ENCODE data around the gene SUPT5H.

Gene SUPT5H

DNA sequence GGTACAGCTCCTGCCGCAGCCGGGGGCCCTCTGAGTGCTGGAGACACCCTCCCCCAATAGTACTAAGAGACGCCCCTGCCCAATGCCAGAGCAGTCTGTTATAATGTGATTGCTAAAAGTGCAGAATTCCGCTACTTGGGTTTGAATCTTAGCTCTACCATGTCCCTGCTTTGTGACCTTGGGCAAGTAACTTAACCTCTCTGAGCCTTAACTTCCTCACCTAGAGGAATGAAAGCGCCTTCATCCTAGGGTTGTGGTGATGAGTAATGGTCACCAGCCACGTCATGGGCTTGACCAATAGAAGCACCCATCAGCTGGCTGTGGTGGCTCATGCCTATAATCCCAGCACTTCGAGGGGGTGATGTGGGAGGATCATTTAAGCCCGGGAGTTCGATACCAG lies 26.4 kb upstream of the SUPT5H start:
- TF ChIP-seq, protein P1, sequence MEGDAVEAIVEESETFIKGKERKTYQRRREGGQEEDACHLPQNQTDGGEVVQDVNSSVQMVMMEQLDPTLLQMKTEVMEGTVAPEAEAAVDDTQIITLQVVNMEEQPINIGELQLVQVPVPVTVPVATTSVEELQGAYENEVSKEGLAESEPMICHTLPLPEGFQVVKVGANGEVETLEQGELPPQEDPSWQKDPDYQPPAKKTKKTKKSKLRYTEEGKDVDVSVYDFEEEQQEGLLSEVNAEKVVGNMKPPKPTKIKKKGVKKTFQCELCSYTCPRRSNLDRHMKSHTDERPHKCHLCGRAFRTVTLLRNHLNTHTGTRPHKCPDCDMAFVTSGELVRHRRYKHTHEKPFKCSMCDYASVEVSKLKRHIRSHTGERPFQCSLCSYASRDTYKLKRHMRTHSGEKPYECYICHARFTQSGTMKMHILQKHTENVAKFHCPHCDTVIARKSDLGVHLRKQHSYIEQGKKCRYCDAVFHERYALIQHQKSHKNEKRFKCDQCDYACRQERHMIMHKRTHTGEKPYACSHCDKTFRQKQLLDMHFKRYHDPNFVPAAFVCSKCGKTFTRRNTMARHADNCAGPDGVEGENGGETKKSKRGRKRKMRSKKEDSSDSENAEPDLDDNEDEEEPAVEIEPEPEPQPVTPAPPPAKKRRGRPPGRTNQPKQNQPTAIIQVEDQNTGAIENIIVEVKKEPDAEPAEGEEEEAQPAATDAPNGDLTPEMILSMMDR (IDR thresholded peaks at IDR 0.05; ENCODE audit: low read depth, low read length) = no peak
- no peak overlapping the region for H3K4me3 ChIP-seq (ENCODE audit: low read depth, low read length)
- no peak for DNase-seq (ENCODE audit: low read depth, low spot score)
- in situ Hi-C loops (cut with HindIII; ENCODE audit: low sequenced_read_pairs) = no loop called here

DNA sequence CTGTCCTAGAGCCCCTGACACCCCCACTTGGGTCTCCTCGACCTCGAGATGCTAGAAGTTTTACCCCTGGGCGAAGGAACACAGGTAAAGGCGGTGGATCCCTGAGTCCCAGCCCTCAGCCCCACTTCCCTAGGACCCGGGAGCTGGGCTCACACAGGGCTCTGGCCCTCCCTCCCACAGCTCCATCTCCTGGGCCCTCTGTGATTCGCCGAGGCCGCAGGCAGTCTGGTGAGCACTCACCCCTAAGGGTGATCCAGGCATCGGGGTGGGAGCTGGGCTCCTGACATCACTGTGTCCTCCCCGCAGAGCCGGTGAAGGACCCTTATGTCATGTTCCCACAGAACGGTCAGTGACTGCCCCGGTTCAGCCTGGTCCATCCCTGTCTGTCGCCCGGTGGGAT lies 24.6 kb upstream of the SUPT5H start:
- DNase-seq (ENCODE audit: low read depth, low spot score) = no peak
- H3K4me3 ChIP-seq (ENCODE audit: low read depth, low read length) = no peak overlapping the region
- TF ChIP-seq, protein P1 (IDR thresholded peaks at IDR 0.05; ENCODE audit: low read depth, low read length) = no peak
- in situ Hi-C loops (cut with HindIII; ENCODE audit: low sequenced_read_pairs) = no loop called here

DNA sequence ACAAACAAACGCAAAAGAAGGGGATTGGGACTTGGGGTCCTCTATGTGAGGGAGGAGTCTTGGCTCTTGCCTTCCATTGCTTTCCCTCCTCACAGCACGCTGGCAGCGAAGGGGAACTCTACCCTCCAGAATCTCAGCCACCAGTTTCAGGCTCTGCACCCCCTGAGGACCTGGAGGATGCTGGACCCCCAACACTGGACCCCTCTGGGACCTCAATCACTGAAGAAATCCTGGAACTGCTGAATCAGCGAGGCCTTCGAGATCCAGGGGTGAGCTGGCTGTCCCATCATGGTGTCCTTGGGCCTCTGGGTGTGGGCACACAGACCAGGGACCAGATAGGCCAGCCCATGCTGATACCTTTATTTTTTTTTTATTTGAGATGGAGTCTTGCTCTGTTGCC lies 23.4 kb upstream of the SUPT5H start:
- no peak overlapping the region for H3K4me3 ChIP-seq (ENCODE audit: low read depth, low read length)
- no peak for DNase-seq (ENCODE audit: low read depth, low spot score)
- in situ Hi-C loops (cut with HindIII; ENCODE audit: low sequenced_read_pairs) = no loop called here
- TF ChIP-seq, protein P1 (IDR thresholded peaks at IDR 0.05; ENCODE audit: low read depth, low read length) = no peak

DNA sequence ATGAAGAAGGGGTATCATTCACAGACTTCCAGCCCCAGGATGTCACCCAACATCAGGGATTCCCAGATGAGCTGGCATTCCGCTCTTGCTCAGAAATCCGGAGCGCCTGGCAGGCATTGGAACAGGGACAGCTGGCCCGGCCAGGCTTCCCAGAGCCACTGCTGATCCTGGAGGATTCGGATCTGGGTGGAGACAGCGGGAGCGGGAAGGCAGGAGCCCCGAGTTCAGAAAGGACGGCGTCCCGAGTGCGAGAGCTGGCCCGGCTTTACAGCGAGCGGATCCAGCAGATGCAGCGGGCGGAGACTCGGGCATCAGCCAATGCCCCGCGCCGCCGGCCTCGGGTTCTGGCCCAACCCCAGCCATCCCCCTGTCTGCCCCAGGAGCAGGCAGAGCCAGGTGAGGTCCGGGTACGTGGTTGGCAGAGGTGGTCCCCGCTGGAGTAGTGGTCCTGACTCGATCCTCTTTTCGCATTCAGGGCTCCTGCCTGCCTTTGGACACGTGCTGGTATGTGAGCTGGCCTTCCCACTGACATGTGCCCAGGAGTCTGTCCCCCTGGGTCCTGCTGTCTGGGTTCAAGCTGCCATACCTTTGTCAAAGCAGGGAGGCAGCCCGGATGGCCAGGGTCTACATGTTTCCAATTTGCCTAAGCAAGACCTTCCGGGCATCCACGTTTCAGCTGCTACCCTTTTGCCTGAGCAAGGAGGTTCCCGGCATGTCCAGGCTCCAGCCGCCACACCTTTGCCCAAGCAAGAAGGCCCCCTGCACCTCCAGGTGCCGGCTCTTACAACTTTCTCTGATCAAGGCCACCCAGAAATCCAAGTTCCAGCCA lies 21.9 kb upstream of the SUPT5H start:
- no peak overlapping the region for H3K4me3 ChIP-seq (ENCODE audit: low read depth, low read length)
- TF ChIP-seq, protein P1 (IDR thresholded peaks at IDR 0.05; ENCODE audit: low read depth, low read length) = no peak
- DNase-seq (ENCODE audit: low read depth, low spot score) = no peak
- in situ Hi-C loops (cut with HindIII; ENCODE audit: low sequenced_read_pairs) = no loop called here

DNA sequence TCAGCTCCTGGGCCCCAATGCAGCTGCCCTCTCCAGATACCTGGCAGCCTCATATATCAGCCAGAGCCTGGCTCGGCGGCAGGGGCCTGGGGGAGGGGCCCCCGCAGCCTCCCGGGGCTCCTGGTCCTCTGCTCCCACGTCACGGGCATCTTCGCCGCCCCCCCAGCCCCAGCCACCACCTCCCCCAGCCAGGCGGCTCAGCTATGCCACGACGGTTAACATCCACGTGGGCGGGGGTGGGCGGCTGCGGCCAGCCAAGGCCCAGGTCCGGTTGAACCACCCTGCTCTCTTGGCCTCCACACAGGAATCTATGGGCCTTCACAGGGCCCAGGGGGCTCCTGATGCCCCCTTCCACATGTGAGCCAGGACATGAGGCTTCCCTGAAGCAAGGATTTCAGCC lies 20.4 kb upstream of the SUPT5H start:
- DNase-seq (ENCODE audit: low read depth, low spot score) = no peak
- in situ Hi-C loops (cut with HindIII; ENCODE audit: low sequenced_read_pairs) = no loop called here
- no peak overlapping the region for H3K4me3 ChIP-seq (ENCODE audit: low read depth, low read length)
- TF ChIP-seq, protein P1 (IDR thresholded peaks at IDR 0.05; ENCODE audit: low read depth, low read length) = no peak

DNA sequence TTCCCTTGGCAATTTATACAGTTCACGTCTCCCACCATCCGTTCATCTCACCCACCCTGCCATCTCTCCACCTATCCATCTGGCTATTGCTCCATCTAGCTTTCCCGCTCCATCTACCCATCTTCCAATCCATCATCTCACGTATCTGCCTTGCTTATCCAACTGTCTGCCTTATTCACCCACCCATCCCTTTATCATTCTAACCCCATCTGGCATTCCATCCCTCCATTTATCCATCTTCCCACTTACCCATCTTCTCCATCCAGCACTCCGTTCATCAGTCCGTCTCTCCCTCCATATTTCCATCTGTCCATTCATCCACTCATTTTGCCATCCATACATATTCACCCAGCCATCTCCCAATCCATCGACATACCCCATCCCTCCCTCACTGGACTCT lies 19.6 kb upstream of the SUPT5H start:
- in situ Hi-C loops (cut with HindIII; ENCODE audit: low sequenced_read_pairs) = no loop called here
- TF ChIP-seq, protein P1 (IDR thresholded peaks at IDR 0.05; ENCODE audit: low read depth, low read length) = no peak
- H3K4me3 ChIP-seq (ENCODE audit: low read depth, low read length) = no peak overlapping the region
- DNase-seq (ENCODE audit: low read depth, low spot score) = no peak

All from astrocyte of the spinal cord (primary cell).